GM13976 (cell line): ENCODE data around the gene PAGR1.

Source experiments
- DNase-seq: peaks from one replicate; pipeline ENCODE4 v3.0.0; 2012; ENCODE audit warnings: low spot score
- CTCF ChIP-seq: IDR thresholded peaks from 2 replicates; pipeline ENCODE4 v1.5.1; 2012; ENCODE audit warnings: borderline replicate concordance, mild to moderate bottlenecking; ENCODE audit not compliant: insufficient read depth; ENCODE audit errors: extremely low read depth, missing control alignments, control extremely low read depth
- in situ Hi-C: fragments of 300-500 bp; cut with MboI; formaldehyde crosslinking; loops from one replicate; pipeline ENCODE4 v1.12.0; 2022; ENCODE audit warnings: low sequenced_read_pairs, mixed read lengths, inconsistent platforms; ENCODE audit not compliant: unreplicated experiment

The PAGR1 gene

GRCh38 chr16:29858149-29858849 is 42.3 kb downstream of the PAGR1 start:
- no peak for DNase-seq
- no peak for TF ChIP-seq CTCF
- in situ Hi-C loops: no loop called here

DNA sequence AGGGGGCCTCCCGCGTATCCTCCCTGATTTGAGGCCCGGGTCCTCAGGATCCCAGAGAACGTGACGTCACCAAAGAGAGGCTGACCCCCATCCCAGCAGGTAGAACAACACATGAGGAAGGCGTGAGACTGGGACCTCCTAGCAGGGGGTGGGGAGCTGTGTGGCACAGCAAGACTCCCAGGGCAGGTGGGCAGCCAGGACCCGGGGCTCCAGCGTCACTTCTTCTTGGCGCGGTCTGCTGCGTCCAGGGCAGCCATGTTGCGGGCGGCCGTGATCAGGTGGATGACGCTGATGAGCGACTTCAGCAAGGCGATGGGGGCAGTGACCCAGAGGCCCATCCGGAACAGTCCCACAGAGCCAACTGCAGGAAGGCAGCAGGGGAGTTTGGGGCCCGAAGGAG is 43.0 kb downstream of the PAGR1 start:
- DNase-seq: no peak
- in situ Hi-C loops: no loop called here
- TF ChIP-seq CTCF: no peak

GRCh38 chr16:29860218-29860617 is 44.3 kb downstream of the PAGR1 start:
- in situ Hi-C loops: no loop called here
- TF ChIP-seq CTCF: no peak
- no peak for DNase-seq

DNA sequence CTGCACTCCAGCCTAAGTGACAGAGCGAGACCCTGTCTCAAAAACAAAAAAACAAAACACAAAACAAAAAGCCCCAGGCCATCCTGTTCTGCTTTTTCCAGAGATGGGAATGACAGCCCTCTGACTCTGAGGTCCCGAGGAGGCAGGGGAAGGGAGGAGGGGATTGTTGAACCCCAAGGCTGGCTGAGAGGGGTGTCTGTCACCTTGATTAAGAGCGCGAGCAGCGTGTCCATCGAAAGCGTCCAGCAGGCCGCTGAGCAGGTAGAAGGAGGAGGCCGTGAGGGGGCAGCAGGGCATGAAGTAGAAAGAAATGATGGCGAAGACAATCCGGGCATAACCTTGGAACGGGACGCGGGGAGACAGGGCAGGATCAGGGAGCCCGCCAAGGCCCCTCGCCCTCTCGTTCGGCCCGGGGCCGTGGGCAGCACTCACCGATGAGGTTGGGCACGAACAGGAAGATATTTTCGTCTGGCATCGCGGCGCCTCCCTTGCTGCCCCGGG is 46.5 kb downstream of the PAGR1 start:
- TF ChIP-seq CTCF: no peak
- in situ Hi-C loops: no loop called here
- peak; percentile 48 for DNase-seq

GRCh38 chr16:29862884-29863668 is 47.1 kb downstream of the PAGR1 start, which contains the start of gene CDIPT:
Gene CDIPT (minus strand): TSS chr16:29863226. CDS start chr16:29862857, 369 bp downstream.
- DNase-seq: peak; percentile 95
- in situ Hi-C loops: no loop called here
- peak; percentile 87 for TF ChIP-seq CTCF

DNA sequence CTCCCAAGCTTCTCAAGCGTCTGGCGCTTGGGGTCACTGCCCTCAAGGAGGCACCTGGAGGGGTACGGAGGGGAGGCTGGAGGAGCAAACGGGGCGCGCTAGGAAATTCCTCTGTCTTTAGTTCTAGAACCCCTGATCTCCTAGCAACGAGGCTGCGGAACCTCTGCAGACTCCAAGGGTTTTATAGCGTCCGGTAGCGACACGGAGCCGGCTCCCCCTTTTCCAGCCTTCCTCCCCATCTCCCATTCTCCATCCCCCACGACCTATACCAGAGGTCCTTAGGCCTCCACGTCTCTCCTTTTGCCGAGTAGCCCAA is 47.7 kb downstream of the PAGR1 start:
- TF ChIP-seq CTCF: no peak
- DNase-seq: no peak
- in situ Hi-C loops: no loop called here
